Astrocyte (in vitro differentiated cells and primary cell): Measurements from ENCODE around the gene PRKCE.

ENCODE experiments used
- EZH2 ChIP-seq: IDR thresholded peaks from 2 replicates; pipeline ENCODE4 v1.6.1; 2012; ENCODE audit warnings: mild to moderate bottlenecking, low read length, inconsistent platforms; ENCODE audit not compliant: insufficient read depth
- TF ChIP-seq, protein P1 (sequence below): IDR thresholded peaks from 2 replicates; pipeline ENCODE4 v1.5.1; 2011; ENCODE audit warnings: low read depth, mild to moderate bottlenecking, inconsistent platforms, low read length, moderate library complexity; ENCODE audit not compliant: insufficient read depth

DNA sequence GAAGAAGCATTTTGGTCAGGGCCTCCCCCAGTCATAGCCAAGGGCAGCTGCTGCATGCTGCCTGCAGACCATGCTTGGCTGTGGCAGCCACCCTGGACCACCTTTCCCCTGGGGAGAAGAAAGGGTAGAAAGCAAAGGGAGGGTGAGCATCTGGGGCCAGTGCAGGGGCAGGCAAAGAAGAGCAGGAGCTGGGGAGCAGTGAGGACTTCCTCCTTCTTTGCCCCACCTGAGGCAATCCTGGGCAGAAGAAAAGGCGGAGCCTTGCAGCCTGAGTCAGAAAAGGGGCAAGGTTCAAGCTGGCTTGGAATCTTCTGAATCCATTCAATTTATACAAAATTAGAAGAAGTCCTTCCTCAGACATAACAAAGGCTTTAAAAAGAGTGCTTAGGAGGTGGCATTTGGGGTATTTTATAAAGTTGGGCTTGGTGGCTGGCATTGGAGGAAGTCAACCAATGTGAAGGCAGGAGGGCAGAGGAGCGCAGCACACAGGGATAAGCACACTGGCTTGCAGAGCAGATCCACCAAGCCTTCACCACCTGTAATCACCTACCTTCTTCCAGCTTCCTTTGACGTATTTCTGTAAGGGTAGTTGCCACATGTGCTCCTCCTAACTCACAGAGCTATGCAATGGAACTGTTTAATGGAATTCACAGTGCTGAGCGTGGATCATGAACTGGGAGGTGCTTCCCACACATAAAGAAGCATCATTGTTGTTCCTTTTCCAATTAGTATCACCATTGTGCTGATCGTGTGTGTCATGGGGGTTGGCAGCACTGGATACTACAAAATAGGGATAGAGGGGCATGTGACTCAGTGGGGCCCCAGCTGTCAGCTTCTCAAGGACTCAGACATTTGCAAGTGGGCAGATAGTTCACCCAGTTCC is 491.3 kb downstream of the PRKCE start:
- TF ChIP-seq, protein P1, sequence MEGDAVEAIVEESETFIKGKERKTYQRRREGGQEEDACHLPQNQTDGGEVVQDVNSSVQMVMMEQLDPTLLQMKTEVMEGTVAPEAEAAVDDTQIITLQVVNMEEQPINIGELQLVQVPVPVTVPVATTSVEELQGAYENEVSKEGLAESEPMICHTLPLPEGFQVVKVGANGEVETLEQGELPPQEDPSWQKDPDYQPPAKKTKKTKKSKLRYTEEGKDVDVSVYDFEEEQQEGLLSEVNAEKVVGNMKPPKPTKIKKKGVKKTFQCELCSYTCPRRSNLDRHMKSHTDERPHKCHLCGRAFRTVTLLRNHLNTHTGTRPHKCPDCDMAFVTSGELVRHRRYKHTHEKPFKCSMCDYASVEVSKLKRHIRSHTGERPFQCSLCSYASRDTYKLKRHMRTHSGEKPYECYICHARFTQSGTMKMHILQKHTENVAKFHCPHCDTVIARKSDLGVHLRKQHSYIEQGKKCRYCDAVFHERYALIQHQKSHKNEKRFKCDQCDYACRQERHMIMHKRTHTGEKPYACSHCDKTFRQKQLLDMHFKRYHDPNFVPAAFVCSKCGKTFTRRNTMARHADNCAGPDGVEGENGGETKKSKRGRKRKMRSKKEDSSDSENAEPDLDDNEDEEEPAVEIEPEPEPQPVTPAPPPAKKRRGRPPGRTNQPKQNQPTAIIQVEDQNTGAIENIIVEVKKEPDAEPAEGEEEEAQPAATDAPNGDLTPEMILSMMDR: no peak
- no peak for TF ChIP-seq EZH2
